ENCODE data around the gene AGT.

The AGT gene

DNA sequence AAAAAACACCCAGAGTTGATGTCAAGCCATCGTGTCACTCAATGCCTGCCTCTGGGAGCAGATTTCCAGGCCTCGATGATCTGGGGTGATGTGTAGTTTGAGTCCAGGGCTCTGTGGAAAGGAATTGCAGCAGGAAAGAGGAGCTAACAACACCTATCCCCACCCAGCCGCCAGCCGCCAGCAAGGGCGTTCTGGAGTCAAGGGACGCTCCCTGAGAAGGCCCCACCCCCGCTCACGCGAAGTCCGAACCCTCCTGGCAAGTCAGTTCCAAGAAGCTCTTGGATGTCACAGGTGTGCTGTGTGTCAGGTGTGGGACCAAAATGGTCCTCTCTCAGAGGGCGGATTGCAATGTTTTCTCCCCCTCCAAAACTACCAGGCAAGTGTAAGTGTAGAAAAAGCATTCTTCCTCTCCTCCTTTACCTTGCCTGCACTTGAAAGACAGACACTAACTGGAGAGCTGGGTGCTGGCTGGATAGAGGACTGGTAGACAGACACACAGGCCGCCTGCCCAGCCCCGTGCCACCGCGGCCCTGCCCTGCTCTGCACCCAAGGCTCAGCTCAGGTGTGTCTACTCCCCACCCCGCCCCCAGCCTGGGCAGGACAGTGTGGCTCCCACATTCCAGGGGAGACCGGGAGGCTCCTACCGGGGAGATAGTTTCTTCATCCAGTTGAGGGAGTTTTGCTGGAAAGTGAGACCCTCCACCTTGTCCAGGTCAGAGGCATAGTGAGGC lies 8.5 kb downstream of the AGT start:
- TF ChIP-seq CTCF (IDR thresholded peaks at IDR 0.05; ENCODE audit: insufficient read depth, low read length, poor library complexity, severe bottlenecking): no peak
- Histone ChIP-seq H3K36me3 (ENCODE audit: control insufficient read depth, insufficient read depth, low read length) (no peaks in the 10 kb centered on the region), H3K4me3 (replicated peaks; ENCODE audit: low read depth, low read length) (no peak overlapping the region), H3K27me3 (replicated peaks; ENCODE audit: control insufficient read depth, insufficient read depth, low read length) (peaks cover 1% of the 10 kb centered on the region)
- DNase-seq (ENCODE audit: extremely low read depth, insufficient read length): no peak

GRCh38 chr1:230704830-230705229 lies 9.1 kb downstream of the AGT start:
- H3K27me3 ChIP-seq (replicated peaks; ENCODE audit: control insufficient read depth, insufficient read depth, low read length): peaks cover 1% of the 10 kb centered on the region
- H3K36me3 ChIP-seq (ENCODE audit: control insufficient read depth, insufficient read depth, low read length): no peaks in the 10 kb centered on the region
- H3K4me3 ChIP-seq (replicated peaks; ENCODE audit: low read depth, low read length): no peak overlapping the region
- no peak for TF ChIP-seq CTCF (IDR thresholded peaks at IDR 0.05; ENCODE audit: insufficient read depth, low read length, poor library complexity, severe bottlenecking)
- DNase-seq (ENCODE audit: extremely low read depth, insufficient read length): no peak

DNA sequence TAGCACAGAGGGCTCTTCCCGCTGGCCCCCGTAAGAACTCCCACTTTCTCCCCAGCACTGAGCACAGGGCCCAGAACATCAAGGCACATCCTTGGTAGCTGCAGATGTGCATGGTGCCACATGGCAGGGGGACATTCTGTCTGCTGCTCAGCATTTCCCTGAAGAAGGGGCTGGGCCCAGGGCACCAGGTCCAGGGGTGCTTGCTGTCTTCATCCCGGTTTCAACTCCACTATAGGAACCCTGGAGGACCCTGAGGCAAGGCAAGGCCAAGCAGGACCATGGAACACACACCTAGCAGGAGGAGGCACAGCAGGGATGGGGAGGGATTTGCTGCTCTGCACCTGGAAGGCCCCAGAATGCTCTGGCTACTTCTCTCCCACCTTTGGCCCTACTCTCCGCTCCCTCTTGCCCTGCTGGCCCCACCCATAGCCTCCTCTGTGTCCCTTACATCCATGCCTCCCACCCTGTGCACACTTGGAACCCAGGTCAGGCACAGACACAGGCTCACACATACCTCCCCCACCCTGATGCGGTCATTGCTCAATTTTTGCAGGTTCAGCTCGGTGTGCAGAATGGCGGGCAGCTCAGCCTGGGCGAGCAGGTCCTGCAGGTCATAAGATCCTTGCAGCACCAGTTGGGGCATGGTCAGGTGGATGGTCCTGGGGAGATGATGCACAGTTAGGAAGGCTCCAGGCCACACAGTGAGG lies 10.1 kb downstream of the AGT start:
- Histone ChIP-seq H3K4me3 (replicated peaks; ENCODE audit: low read depth, low read length) (no peak overlapping the region), H3K27me3 (replicated peaks; ENCODE audit: control insufficient read depth, insufficient read depth, low read length) (peaks cover 1% of the 10 kb centered on the region), H3K36me3 (ENCODE audit: control insufficient read depth, insufficient read depth, low read length) (no peaks in the 10 kb centered on the region)
- DNase-seq (ENCODE audit: extremely low read depth, insufficient read length): no peak
- TF ChIP-seq CTCF (IDR thresholded peaks at IDR 0.05; ENCODE audit: insufficient read depth, low read length, poor library complexity, severe bottlenecking): no peak

DNA sequence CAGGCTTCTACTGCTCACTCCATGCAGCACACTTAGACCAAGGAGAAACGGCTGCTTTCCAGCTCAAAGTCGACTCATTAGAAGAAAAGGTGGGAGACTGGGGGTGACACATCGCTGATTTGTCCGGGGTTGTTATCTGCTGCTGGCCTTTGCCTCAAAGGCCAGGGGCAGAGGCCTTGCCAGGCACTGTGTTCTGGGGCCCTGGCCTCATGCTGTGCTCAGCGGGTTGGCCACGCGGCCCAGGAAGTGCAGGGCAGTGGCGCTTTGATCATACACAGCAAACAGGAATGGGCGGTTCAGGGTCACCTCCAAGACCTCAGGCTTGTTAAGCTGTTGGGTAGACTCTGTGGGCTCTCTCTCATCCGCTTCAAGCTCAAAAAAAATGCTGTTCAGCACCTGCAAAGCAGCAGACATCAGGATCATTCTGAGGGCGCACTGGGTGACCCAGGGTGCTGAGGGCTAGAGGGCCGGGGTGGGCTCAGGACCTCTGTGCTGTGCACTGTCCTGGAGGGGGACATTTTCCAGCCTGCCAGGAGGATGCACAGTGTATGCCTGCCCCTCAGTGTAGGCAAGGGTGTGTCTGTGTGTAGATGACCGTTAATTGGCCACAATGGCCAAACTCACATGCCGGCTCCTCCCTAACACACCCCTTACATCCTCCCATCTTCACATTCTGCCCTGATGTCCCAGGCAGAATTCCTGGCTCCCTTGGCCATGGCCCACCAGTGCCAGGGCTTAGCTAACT lies 10.8 kb downstream of the AGT start:
- TF ChIP-seq CTCF (IDR thresholded peaks at IDR 0.05; ENCODE audit: insufficient read depth, low read length, poor library complexity, severe bottlenecking): no peak
- Histone ChIP-seq H3K27me3 (replicated peaks; ENCODE audit: control insufficient read depth, insufficient read depth, low read length) (peaks cover 1% of the 10 kb centered on the region; the same call in 1 of the 2 replicates), H3K4me3 (replicated peaks; ENCODE audit: low read depth, low read length) (no peak overlapping the region), H3K36me3 (ENCODE audit: control insufficient read depth, insufficient read depth, low read length) (no peaks in the 10 kb centered on the region)
- no peak for DNase-seq (ENCODE audit: extremely low read depth, insufficient read length)

DNA sequence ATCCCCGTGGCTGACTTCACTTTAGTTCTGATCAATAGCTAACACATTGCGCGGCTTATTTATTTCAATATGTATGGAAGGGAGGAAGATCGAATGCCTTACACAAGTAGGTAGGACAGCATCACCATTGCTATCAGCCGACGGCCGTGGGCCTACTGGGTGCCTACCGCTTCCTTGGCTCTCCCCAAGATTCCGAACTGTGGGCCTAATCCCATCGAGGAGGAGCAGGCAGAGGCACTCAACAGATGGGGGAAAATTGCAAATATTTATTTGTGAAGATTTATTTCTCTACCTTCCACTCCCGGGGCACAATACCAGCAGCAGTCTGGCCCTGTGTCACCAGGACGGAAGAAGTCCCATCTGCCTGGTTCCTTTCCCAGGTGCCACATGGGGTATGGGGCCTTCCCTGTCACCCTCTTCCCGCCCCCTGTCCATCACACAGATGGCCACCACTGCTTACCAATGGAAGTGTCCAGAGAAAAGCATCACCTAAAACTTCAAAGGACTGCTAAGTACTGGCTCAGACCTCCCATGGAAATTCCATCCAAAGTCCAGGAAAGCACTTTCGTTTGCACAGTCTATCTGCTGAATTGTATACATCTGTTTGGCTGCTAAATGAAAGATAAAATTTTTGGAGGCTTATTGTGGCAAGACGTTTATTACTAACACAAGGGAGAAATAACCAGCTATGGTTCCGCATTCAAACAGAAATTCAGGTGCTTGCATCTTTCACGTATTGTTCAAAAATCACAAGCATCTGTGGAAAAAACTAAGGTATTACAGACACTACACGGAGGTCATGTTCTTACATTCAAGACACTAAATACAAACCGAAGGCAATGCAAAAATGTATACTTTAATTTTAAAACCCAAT lies 11.8 kb downstream of the AGT start:
- H3K36me3 ChIP-seq (ENCODE audit: control insufficient read depth, insufficient read depth, low read length): no peaks in the 10 kb centered on the region
- no peak overlapping the region for H3K4me3 ChIP-seq (replicated peaks; ENCODE audit: low read depth, low read length)
- no peak for DNase-seq (ENCODE audit: extremely low read depth, insufficient read length)
- TF ChIP-seq CTCF (IDR thresholded peaks at IDR 0.05; ENCODE audit: insufficient read depth, low read length, poor library complexity, severe bottlenecking): no peak
- H3K27me3 ChIP-seq (replicated peaks; ENCODE audit: control insufficient read depth, insufficient read depth, low read length): peaks cover 1% of the 10 kb centered on the region; the same call in 1 of the 2 replicates
